Measurements from ENCODE around the gene ROBO4.

ROBO4 gene

DNA sequence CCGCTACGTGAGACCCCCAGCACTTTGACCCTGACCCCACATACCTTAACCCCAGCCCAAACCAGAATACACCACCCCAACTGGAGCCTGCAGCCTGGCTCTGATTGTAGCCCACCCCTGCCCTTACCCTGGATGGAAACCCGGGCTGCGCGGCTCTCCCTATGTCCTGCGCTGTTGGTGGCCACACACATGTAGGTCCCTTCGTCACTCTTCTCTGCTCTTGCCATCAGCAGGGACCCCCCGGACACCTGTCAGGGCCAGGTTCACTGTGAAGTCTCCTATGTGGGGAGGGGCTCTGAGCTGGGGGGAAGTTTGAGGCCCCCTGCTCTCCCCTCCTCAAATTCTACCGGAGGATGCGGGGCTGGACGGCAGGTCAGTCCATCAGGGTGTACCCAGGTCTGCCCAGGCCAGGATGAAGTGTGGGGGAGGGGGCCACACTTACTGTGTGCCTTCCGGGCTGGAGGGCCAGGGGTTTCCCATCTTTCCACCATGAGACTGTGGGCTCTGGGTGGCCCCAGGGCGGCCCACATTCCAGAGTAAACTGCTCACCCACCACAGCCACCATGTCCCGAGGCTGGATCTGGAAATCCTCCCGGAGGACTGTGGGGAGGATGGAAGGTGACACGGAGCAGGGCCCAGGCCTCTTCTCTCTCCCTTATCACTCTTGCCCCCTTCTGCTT lies 1.5 kb downstream of the ROBO4 start:
- in situ Hi-C loops (cut with HindIII; ENCODE audit: low sequenced_read_pairs): no loop called here
- TF ChIP-seq, protein P1, sequence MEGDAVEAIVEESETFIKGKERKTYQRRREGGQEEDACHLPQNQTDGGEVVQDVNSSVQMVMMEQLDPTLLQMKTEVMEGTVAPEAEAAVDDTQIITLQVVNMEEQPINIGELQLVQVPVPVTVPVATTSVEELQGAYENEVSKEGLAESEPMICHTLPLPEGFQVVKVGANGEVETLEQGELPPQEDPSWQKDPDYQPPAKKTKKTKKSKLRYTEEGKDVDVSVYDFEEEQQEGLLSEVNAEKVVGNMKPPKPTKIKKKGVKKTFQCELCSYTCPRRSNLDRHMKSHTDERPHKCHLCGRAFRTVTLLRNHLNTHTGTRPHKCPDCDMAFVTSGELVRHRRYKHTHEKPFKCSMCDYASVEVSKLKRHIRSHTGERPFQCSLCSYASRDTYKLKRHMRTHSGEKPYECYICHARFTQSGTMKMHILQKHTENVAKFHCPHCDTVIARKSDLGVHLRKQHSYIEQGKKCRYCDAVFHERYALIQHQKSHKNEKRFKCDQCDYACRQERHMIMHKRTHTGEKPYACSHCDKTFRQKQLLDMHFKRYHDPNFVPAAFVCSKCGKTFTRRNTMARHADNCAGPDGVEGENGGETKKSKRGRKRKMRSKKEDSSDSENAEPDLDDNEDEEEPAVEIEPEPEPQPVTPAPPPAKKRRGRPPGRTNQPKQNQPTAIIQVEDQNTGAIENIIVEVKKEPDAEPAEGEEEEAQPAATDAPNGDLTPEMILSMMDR (IDR thresholded peaks at IDR 0.05; ENCODE audit: low read depth, low read length, missing control alignments): no peak
- H3K4me3 ChIP-seq (ENCODE audit: low read depth, low read length): no peak overlapping the region
- no peak for DNase-seq (ENCODE audit: low read depth)

DNA sequence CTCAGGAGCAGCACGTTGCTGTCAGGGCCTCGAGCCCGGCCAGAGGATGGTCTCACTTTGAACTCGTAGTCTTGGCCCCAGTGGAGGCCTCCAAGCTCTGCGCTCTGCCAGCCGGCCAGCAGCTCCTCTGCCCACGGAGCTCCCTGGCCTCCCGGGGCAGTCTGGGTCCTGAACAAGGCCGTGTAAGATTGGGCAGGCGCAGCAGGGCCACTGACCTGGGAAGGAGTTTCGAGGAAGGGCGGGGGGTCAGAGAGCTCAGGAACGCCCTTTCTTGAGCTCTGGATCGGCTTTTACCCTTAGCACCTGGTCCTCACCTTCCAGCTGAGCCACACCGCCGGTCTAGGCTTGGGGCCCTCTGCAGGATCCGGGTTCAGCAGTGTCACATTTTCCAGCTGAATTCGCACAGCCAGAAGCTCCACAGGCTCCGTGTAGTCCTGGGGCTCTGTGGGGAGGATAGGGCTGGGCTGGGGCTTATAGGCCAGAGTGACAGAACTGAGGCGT lies 2.1 kb downstream of the ROBO4 start:
- DNase-seq (ENCODE audit: low read depth): no peak
- H3K4me3 ChIP-seq (ENCODE audit: low read depth, low read length): no peak overlapping the region
- in situ Hi-C loops (cut with HindIII; ENCODE audit: low sequenced_read_pairs): no loop called here
- TF ChIP-seq, protein P1 (IDR thresholded peaks at IDR 0.05; ENCODE audit: low read depth, low read length, missing control alignments): no peak

DNA sequence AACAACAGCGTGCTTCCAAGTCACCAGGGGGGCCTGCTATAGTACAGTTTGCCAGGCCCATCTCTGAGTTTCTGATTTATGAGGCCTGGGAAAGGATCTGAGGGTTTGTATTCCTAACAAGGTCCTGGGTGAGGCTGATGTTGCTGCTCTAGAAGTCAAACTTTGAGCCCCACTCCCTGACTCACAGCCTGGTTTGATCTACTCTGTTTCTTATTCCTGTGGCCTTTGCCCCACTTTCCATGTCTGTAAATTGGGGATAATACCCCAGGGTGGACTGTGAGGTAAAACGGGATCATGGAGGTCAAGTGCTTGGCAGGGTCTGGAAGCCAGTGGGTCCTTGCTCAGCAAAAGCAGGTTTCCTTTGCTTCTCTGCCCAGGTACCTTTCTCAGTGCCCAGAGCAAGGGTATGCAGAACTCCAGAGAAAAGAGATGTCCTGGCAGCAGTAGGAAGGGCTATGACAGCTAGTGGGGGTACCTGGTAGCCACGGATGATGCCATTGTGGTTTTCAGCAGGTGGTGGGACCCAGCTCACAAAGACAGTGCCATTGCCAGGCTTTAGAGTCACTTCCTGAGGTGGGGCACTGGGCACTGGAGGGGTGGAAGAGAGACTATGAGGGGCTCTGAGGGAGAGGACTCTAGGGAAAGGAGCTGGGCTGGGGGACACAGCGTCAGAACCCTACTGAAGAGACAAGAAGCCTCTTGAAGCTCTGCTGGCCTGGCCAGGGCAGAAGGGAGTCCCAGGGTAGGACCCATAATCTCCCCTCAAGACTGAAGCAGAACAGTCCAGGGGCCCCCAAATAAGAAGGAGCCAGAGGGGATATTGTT lies 2.8 kb downstream of the ROBO4 start:
- in situ Hi-C loops (cut with HindIII; ENCODE audit: low sequenced_read_pairs): no loop called here
- no peak for DNase-seq (ENCODE audit: low read depth)

DNA sequence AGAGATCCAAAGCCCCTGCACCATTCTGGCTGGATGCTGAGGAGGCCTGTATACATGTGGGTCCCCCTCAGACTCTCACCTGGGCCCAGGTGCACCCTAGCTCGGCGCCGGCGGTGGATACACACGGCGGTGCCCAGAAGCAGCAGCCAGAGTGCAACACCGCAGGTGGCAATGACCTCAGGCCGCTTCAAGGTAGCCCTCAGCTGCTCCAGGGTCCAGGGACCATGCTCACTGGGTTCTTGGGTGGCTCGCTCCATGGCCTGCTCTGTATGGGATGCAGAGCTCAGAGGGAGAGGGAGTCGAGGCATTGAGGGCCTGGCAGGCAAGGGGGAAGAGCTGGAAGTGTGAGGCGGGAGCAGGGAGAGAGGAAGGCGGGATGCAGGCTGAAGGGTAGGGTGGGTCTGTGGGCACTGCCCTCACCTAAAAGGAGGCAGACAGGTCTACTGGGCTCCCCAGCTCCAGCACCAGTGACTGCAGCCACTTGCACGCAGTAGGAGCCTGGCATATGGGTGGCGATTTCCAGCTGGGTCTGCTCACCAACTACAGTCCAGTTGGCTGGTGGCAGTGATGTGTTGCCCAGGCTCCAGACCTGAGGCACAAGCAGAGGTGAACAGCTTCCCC lies 3.8 kb downstream of the ROBO4 start:
- TF ChIP-seq, protein P1 (IDR thresholded peaks at IDR 0.05; ENCODE audit: low read depth, low read length, missing control alignments): no peak
- no peak overlapping the region for H3K4me3 ChIP-seq (ENCODE audit: low read depth, low read length)
- DNase-seq (ENCODE audit: low read depth): no peak
- in situ Hi-C loops (cut with HindIII; ENCODE audit: low sequenced_read_pairs): no loop called here

More for the DNA sequence above, 2.8 kb downstream of the ROBO4 start:
- H3K4me3 ChIP-seq (ENCODE audit: low read depth, low read length): no peak overlapping the region
- TF ChIP-seq, protein P1 (IDR thresholded peaks at IDR 0.05; ENCODE audit: low read depth, low read length, missing control alignments): no peak

DNA sequence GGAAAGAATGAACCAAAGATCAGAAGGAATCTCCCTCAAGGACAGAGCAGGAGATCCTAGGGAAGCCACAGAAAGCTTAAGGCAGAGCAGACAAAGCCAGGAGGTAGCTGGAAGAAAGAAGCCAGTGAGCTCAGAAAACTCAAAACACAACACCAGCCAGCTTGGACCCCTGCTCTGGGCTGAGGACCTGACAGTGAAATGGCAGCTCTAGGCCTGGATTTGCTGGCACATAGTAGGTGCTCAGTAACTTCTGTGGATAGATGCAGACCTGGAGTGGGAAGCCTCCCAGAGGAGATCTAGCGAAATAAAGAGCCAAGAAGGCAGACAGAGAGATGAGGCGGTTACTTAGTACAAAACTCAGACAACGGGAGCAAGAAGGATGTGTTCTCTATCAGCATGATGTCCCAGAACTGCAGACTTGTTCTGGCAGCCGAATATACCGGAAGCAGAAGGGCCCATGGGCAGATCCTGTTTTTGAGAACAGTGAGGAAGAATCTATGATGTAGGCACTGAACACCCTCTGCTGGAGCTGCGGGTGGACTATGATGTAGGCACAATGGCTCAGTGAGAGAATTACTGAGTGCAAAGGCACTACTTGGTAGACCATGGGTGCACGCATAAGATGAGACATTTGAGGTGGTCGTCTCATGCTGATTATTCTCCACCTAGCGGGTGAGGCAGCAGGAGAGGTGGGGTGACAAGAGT lies 4.8 kb downstream of the ROBO4 start:
- TF ChIP-seq, protein P1 (IDR thresholded peaks at IDR 0.05; ENCODE audit: low read depth, low read length, missing control alignments): no peak
- no peak overlapping the region for H3K4me3 ChIP-seq (ENCODE audit: low read depth, low read length)
- DNase-seq (ENCODE audit: low read depth): no peak
- in situ Hi-C loops (cut with HindIII; ENCODE audit: low sequenced_read_pairs): no loop called here

DNA sequence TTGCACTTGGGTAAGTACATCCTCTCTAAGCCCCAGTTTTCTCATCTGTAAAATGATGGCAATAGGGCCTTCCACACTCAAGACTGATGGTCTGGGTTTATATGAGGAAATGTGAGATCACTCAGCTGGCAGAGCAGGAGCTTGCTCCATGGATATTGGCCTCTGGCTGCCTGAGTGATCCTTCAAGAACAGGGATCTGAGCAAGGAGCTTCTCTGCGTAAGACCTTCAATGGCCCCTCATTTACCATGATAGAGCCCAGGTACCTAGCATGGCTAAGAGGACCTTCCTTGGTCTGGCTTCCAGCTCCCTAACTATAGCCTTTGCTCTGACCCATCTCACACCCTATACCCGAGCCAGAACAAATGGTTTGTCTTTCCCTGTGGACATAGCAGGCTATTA lies 5.5 kb downstream of the ROBO4 start:
- TF ChIP-seq, protein P1 (IDR thresholded peaks at IDR 0.05; ENCODE audit: low read depth, low read length, missing control alignments): no peak
- in situ Hi-C loops (cut with HindIII; ENCODE audit: low sequenced_read_pairs): no loop called here
- H3K4me3 ChIP-seq (ENCODE audit: low read depth, low read length): no peak overlapping the region
- no peak for DNase-seq (ENCODE audit: low read depth)
